NCI-H1048 (cell line): ENCODE measurements around the gene SF3A2.
"Not testable (repeated sequence)": the region's sequence is repeated elsewhere in the genome, so short reads cannot be mapped to it uniquely, and the experiment has no call there.

ENCODE experiments used
- DNase-seq: peaks from one replicate; lab custom pipeline; 2025; lab: John Stamatoyannopoulos, UW

SF3A2 gene, protein sequence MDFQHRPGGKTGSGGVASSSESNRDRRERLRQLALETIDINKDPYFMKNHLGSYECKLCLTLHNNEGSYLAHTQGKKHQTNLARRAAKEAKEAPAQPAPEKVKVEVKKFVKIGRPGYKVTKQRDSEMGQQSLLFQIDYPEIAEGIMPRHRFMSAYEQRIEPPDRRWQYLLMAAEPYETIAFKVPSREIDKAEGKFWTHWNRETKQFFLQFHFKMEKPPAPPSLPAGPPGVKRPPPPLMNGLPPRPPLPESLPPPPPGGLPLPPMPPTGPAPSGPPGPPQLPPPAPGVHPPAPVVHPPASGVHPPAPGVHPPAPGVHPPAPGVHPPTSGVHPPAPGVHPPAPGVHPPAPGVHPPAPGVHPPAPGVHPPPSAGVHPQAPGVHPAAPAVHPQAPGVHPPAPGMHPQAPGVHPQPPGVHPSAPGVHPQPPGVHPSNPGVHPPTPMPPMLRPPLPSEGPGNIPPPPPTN

DNA sequence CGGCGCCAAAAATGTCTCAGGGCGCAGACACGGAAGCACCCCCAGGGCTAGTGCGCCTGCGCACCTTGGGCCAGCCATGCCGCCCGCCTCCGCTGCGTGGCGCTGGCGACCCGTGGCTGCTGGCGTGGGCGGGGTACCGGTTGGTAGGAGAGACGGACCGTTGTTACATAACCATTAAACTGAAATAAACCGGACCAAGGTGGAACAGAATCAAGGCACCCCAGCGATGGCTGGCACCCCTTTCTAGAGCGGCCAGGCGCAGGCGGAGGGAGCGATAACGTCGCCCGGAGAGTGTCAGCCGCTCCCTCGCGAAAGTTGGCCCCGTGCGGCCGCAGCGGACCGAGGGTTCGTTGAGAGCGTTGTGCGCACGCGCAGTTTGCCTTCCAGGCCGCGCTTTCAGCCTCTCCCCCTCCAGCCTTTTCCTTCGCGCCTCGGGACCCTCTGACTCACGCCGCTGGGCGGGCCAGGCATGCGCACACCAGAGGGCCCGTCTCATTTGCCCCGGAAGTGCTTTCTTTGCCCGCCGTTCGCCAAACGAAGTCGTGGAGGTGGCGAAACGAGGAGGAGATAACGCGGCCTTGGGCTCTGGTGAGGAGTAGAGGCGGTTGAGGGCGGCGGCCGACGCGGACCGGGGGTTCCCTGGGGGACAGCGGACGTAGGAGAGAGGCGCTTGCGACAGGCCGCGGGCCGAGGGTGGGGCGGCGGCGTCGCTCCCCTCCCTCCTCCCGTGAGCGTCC, at the start of gene SF3A2, which contains the start of gene PLEKHJ1:
TSS of gene SF3A2 (plus strand) at position 511 of the 737 bp plus-strand sequence. CDS start 6,595 bp downstream, outside the sequence.
TSS of gene PLEKHJ1 (minus strand) at position 16 of the 737 bp plus-strand sequence. CDS start 81 bp downstream, outside the sequence.
- peak; percentile 90 for DNase-seq

DNA sequence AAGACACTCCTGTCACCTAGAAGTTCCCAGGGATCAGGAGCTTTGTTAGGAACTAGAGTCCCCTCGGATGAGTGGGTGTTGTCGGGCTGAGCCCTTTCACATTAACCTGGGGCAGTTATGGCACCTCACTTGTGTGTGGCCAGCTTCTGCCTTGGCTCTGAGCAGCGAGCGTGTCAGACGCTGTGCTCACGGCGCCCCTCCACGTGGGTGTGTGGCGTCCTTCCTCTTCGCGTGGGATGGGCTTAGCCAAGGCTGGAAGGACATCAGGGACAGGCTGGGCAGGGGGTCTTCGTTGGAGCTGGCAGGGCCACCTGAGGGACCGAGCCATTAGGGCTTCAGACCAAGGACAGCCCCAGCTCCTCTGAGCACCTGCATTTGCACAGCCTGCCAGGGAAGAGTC, 49.5 kb upstream of the SF3A2 start:
- no peak for DNase-seq

GRCh38 chr19:2188708-2189385, 47.8 kb upstream of the SF3A2 start:
- DNase-seq: no peak

DNA sequence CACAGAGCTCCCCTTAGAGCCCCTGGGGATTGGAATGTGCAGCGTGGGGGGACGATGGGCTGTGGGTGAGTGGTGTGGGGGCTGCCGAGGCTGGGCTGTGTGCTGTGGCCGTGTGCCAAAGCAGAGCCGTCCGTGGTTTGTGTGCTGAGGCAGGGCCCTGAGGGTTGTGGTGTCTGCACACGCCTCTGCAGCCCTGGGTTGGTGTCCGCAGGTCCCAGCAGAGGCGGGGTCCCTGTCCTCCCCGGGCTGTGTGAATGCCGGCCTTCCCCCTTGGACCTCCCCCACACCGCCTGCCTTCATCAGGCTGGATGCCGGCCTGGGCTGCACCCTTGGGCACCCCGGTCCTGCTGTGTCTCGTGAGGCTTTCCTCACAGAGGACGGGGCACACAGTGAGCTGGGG, 46.7 kb upstream of the SF3A2 start:
- no peak for DNase-seq

DNA sequence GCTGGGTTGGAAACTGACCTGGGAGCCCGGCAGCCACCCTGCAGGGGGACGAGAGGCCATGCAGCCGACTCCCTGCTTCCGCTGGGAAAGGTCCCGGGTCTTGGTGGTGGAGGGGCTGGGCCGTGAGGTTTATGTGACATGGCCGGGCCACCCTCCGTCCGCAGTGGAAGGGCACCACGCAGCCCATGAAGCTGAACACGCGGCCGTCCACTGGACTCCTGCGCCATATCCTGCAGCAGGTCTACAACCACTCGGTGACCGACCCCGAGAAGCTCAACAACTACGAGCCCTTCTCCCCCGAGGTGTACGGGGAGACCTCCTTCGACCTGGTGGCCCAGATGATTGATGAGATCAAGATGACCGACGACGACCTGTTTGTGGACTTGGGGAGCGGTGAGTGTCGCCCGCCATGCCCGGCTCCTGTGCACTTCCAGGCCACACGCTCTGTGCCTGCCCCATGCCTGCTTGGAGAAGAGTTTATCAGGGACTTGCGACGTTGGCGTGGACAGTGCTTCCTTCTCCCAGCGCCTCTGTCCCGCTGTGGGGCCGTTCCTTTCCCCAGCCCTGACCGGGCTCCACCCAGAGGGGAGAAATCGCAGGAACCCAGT, 45.7 kb upstream of the SF3A2 start:
- DNase-seq: no peak

DNA sequence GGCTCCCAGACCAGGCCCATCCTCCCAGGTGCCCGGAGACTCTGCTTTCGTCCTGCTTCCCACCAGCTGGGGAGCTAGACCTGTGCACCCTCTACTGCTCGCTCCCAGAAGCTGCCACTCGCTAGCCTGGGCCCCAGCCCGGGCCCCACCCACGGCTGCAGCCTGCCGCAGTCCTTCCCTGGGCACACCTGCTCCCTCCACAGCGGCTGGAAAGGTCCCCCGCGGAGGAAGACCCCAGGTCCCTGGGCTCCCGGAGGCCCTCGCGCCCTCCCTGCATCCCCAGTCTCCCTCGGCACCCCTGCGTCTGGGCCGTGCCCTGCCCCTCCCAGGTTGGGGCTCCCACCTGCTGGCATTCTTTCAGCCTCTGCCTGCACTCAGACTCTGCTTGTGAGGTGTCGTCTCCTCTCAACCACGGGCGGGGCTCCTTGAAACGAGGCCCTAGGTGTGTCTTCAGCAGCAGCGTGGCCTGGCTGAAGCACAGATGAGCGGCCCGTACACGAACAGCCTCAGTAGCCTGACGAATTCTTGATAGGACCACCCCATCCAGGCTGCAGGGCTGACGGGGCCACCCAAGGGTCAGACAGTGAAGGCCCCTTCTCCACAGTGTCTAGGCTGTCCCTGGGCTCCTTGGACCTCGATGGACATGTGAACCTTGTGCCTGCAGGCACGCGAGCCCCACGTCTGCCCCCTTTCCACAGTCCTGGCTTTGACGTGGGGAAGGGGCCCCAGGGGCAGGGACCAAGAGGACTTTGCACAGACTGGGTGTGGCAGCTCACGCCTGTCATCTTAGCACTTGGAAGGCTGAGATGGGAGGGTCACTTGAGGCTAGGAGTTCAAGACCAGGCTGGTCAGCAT, 44.9 kb upstream of the SF3A2 start:
- no peak for DNase-seq

- no peak for DNase-seq
Measured at GRCh38 chr19:2192862-2193261, 43.8 kb upstream of the SF3A2 start.

DNA sequence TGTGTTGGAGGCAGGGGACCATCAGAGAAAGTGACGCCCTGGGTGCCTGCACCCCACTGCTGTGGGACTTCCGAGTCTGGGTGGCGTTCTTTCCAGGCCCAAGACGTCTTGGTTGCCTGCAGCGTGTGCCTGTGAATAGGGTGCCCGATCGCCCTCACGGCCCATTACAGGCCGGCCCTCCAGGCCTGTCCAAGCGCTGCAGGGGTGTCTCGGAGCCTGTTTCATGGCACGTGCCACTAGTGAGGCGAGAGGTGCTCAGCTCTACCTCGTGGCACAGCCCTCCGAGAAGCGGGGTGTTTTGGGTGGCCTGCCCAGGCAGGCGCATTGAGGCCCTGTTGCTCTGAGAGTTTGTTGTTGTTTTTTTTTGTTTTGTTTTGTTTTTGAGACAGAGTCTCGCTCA, 42.8 kb upstream of the SF3A2 start:
- no peak for DNase-seq

GRCh38 chr19:2194513-2195078, 42.0 kb upstream of the SF3A2 start:
- DNase-seq: no peak

DNA sequence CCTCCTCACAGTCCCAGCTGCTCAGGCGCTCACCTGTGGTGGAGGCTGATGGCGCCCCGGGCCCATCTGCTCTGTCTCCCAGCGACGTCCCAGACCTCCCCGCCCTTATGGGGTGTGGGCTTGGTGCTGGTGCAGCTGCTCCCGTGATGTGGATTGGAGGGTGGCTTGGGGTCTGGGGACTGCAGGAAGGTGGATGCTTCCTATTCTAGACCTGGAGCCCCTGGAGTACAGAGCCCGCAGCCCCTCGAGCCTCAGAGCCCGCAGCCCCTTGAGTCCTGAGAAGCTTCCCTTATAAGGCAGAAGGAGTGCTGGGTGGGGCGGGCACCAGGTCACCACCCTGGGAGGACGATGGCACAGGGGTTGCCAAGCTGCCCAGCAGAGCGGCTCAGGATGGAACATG, 41.3 kb upstream of the SF3A2 start:
- DNase-seq: no peak

DNA sequence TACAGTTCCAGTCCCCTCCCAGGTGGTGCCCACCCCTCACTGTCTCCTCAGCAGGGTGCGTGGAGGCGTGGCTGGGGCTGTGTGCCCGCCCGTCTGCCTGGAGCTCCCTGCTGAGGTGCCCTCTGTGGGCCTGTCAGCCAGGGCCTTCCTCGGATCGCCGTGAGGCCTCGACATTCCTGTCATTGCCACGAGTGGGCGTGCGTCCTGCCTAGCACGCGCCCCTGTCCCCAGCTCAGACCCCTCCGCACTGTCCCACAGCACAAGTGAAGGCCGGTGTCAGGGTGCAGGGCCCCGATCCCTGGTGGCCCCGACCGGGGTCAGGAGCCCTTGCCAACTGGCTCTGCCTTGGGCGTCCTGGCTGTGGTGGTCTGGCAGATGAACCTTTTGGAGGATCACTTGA, 40.7 kb upstream of the SF3A2 start:
- DNase-seq: no peak

- no peak for DNase-seq
Measured at GRCh38 chr19:2197270-2197669, 39.4 kb upstream of the SF3A2 start.

- no peak for DNase-seq
Measured at GRCh38 chr19:2198317-2198716, 38.3 kb upstream of the SF3A2 start.

DNA sequence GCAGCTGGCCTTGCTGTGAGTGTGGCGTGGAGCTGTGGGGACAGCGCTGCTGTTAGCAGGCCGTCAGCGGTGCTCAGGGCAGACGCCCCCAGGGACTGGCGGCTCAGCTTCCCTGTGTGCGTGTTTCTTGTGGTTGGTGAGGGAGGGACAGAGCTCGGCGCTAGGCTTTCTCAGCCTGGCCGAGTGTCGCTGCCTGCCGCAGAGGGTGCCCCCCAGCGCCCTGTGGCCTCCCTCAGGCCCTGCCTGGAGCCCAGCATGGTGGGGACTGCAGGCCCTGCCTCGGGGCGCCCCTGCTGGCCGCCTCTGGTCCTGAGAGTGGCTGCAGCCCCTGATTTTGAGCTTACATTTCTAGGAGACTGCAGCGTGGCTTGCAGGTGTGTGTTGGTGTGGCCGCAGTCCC, 37.4 kb upstream of the SF3A2 start:
- DNase-seq: no peak

- DNase-seq: no peak
Measured at GRCh38 chr19:2199861-2200623, 36.6 kb upstream of the SF3A2 start.

- DNase-seq: not testable (repeated sequence)
Measured at GRCh38 chr19:2200624-2201294, 35.9 kb upstream of the SF3A2 start.

DNA sequence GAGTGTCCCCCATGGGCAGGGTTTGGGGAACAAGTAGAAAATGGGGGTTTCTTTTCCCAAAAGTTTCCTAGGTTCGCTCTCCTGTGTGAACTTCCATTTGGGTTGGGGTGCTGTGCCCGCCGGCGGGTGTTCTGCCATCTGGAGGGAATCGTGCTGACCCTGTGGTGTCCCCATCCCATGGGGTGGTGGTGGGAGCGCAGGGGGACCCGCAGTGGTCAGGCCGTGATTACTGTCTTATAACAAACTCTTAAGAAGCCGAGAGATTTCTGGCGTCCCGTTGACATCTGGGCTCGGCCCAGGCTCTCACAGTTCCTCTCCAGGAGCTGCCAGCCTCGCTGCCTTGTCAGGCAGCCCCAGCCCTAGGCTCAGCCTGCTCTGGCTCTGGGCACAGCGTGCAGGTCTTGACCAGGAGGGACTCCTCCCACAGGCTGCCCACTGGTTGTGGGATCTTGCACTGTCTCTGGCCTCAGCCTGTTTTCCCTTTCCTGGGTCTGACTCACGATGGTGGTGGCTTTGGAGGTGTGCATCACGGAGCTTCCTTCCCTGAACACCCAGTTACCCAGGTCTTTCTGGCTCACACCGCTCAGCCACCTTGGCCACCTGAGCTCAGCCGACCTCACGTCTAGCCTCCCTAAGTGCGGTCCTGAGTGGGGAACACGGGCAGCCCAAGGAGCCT, 35.0 kb upstream of the SF3A2 start:
- DNase-seq: no peak

- no peak for DNase-seq
Measured at GRCh38 chr19:2202366-2202765, 34.3 kb upstream of the SF3A2 start.

DNA sequence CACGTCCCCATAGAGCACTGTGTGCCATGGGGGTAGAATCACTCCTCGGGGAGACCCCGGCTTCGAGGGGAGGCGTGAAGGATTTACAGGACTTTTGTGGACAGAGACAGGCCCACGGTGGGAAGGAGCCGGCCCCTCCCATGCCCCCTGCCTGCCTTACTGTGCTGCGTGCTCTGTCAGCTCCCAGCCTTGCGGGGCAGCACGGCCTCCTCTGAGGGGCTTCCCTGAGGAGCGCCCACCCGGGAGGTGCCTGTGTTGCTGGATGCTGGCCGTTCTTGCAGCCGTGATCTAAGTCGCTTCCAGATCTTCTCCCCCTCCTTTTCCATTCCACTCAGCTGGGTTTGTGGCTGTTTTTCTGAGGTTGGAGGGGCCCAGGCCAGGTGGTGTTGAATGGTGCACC, 29.6 kb upstream of the SF3A2 start:
- no peak for DNase-seq
